Measurements from ENCODE around the gene PRLHR. TPM values are rescaled to one million over a fixed set of nuclear protein-coding genes. Genes with fewer than 3 reads are reported as not detected.
A peak's percentile ranks its signal among the peaks of the same experiment; 100 is the strongest.

Gene PRLHR
- total and polyA plus RNA-seq, 2 of the 13 experiments (the other 11 are each of a cell fraction or from before 2014, with no cell fraction given): not detected

DNA sequence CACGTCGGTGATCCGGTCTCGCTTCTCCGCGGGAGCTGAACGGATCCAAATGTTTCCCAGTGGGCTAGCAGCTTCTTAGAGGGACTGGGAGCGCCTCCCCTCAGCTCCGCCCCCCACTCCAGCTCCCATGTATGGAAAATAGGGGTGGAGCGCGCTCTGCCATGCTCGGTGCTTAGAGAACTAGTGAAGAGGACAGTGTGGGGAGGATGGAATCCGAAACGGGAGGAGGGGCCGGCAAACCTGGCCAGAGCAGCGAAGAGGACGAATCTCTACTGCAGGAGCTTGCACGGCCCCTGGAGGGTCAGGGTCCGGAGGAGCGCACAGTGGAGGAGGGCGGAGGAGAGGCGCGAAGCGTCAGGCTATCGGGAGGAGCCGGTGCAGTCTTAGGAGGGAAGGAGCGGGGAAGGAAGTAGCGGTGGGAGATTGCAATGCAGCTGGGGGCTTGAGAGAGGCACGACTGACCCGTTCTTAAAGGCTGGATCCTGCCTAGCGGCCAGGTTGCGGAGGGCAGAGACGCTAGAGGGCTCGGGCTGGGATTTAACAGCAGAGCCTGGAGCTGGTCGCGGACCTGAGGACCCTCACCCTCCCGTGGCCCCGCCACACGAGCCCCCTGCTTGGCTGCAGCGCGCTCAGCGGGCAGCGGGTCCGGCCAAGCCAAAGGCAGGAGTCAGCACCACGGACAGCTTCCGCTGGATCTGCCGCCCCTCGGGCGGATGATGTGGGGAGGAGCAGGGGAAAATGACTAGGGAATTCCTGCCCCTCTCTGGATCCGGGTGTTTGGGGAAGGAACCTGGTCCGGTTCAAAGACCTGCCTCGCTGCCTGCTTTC is at the start of gene PRLHR (continued):
- TF ChIP-seq ARID2 (CRISPR knock-in tag; IDR thresholded peaks at IDR 0.05; ENCODE audit: borderline replicate concordance) (no peak), SALL1 (CRISPR knock-in tag; IDR thresholded peaks at IDR 0.05) (peak; percentile 80), ZSCAN9 (CRISPR knock-in tag; IDR thresholded peaks at IDR 0.05; ENCODE audit: borderline replicate concordance) (peak; percentile 51; the same call in 1 of the 2 replicates), KDM2A (CRISPR knock-in tag; IDR thresholded peaks at IDR 0.05; ENCODE audit: borderline replicate concordance, low read depth) (peak; percentile 58; the same call in 1 of the 2 replicates), ZFP36L2 (CRISPR knock-in tag; IDR thresholded peaks at IDR 0.05) (no peak), PAX8 (CRISPR knock-in tag; IDR thresholded peaks at IDR 0.05; ENCODE audit: borderline replicate concordance) (no peak), MXI1 (IDR thresholded peaks at IDR 0.05; ENCODE audit: borderline replicate concordance, low read depth, low read length) (no peak), ERF (CRISPR knock-in tag; IDR thresholded peaks at IDR 0.05) (0 out of 2 replicates have a peak, but pooled peaks have one; percentile 61), MYNN (CRISPR knock-in tag; IDR thresholded peaks at IDR 0.05; ENCODE audit: low read depth) (no peak), FOXK1 (CRISPR knock-in tag; IDR thresholded peaks at IDR 0.05; ENCODE audit: borderline replicate concordance, low read depth) (no peak)
- TF ChIP-seq, protein P1, sequence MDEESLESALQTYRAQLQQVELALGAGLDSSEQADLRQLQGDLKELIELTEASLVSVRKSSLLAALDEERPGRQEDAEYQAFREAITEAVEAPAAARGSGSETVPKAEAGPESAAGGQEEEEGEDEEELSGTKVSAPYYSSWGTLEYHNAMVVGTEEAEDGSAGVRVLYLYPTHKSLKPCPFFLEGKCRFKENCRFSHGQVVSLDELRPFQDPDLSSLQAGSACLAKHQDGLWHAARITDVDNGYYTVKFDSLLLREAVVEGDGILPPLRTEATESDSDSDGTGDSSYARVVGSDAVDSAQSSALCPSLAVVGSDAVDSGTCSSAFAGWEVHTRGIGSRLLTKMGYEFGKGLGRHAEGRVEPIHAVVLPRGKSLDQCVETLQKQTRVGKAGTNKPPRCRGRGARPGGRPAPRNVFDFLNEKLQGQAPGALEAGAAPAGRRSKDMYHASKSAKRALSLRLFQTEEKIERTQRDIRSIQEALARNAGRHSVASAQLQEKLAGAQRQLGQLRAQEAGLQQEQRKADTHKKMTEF (CRISPR knock-in tag; IDR thresholded peaks at IDR 0.05): no peak
- TF ChIP-seq, protein P2, sequence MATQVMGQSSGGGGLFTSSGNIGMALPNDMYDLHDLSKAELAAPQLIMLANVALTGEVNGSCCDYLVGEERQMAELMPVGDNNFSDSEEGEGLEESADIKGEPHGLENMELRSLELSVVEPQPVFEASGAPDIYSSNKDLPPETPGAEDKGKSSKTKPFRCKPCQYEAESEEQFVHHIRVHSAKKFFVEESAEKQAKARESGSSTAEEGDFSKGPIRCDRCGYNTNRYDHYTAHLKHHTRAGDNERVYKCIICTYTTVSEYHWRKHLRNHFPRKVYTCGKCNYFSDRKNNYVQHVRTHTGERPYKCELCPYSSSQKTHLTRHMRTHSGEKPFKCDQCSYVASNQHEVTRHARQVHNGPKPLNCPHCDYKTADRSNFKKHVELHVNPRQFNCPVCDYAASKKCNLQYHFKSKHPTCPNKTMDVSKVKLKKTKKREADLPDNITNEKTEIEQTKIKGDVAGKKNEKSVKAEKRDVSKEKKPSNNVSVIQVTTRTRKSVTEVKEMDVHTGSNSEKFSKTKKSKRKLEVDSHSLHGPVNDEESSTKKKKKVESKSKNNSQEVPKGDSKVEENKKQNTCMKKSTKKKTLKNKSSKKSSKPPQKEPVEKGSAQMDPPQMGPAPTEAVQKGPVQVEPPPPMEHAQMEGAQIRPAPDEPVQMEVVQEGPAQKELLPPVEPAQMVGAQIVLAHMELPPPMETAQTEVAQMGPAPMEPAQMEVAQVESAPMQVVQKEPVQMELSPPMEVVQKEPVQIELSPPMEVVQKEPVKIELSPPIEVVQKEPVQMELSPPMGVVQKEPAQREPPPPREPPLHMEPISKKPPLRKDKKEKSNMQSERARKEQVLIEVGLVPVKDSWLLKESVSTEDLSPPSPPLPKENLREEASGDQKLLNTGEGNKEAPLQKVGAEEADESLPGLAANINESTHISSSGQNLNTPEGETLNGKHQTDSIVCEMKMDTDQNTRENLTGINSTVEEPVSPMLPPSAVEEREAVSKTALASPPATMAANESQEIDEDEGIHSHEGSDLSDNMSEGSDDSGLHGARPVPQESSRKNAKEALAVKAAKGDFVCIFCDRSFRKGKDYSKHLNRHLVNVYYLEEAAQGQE (IDR thresholded peaks at IDR 0.05; ENCODE audit: borderline replicate concordance in 1 of 2, low read depth in 1 of 2, low read length in 2 of 2): peak; percentile 96 to 100
- TF ChIP-seq, protein P3, sequence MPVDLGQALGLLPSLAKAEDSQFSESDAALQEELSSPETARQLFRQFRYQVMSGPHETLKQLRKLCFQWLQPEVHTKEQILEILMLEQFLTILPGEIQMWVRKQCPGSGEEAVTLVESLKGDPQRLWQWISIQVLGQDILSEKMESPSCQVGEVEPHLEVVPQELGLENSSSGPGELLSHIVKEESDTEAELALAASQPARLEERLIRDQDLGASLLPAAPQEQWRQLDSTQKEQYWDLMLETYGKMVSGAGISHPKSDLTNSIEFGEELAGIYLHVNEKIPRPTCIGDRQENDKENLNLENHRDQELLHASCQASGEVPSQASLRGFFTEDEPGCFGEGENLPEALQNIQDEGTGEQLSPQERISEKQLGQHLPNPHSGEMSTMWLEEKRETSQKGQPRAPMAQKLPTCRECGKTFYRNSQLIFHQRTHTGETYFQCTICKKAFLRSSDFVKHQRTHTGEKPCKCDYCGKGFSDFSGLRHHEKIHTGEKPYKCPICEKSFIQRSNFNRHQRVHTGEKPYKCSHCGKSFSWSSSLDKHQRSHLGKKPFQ (CRISPR knock-in tag; IDR thresholded peaks at IDR 0.05; ENCODE audit: insufficient replicate concordance): no peak
- TF ChIP-seq, protein P4, sequence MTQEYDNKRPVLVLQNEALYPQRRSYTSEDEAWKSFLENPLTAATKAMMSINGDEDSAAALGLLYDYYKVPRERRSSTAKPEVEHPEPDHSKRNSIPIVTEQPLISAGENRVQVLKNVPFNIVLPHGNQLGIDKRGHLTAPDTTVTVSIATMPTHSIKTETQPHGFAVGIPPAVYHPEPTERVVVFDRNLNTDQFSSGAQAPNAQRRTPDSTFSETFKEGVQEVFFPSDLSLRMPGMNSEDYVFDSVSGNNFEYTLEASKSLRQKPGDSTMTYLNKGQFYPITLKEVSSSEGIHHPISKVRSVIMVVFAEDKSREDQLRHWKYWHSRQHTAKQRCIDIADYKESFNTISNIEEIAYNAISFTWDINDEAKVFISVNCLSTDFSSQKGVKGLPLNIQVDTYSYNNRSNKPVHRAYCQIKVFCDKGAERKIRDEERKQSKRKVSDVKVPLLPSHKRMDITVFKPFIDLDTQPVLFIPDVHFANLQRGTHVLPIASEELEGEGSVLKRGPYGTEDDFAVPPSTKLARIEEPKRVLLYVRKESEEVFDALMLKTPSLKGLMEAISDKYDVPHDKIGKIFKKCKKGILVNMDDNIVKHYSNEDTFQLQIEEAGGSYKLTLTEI (CRISPR knock-in tag; conservative IDR thresholded peaks at IDR 0.05): no peak

Measured in HepG2 (cell line).